ENCODE results near the gene ACACB.
"Not testable (repeated sequence)": the region's sequence is repeated elsewhere in the genome, so short reads cannot be mapped to it uniquely, and the experiment has no call there.

The ACACB gene

GRCh38 chr12:109140560-109140959 is 24.2 kb downstream of the ACACB start:
- H3K4me3 ChIP-seq (replicated peaks; ENCODE audit: low read depth, low read length), result no peak overlapping the region
- DNase-seq (ENCODE audit: extremely low read depth, insufficient read length), result no peak
- TF ChIP-seq, protein P1, sequence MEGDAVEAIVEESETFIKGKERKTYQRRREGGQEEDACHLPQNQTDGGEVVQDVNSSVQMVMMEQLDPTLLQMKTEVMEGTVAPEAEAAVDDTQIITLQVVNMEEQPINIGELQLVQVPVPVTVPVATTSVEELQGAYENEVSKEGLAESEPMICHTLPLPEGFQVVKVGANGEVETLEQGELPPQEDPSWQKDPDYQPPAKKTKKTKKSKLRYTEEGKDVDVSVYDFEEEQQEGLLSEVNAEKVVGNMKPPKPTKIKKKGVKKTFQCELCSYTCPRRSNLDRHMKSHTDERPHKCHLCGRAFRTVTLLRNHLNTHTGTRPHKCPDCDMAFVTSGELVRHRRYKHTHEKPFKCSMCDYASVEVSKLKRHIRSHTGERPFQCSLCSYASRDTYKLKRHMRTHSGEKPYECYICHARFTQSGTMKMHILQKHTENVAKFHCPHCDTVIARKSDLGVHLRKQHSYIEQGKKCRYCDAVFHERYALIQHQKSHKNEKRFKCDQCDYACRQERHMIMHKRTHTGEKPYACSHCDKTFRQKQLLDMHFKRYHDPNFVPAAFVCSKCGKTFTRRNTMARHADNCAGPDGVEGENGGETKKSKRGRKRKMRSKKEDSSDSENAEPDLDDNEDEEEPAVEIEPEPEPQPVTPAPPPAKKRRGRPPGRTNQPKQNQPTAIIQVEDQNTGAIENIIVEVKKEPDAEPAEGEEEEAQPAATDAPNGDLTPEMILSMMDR (IDR thresholded peaks at IDR 0.05; ENCODE audit: insufficient read depth, low read length, poor library complexity, severe bottlenecking), result no peak
- H3K27me3 ChIP-seq (replicated peaks; ENCODE audit: control insufficient read depth, insufficient read depth, low read length), result no peaks in the 10 kb centered on the region
- H3K36me3 ChIP-seq (ENCODE audit: control insufficient read depth, insufficient read depth, low read length), result no peaks in the 10 kb centered on the region

DNA sequence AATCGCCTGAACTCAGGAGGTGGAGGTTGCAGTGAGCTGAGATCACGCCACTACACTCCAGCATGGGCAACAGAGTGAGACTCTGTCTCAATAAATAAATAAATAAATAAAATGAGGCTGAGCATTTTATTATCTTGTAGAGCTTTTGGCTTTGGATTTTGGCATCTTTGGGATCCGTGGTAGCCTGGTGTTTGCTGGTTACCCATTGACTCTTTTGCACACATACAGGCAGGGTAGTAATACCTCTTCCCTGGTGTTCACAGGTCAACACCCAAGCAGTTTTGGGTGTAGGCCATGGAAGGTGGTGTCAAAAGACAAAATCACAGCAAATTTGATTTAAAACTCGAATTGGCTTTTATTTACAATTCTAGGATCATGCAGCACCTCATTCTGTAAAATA is 27.8 kb downstream of the ACACB start:
- Histone ChIP-seq H3K36me3 (ENCODE audit: control insufficient read depth, insufficient read depth, low read length) (no peaks in the 10 kb centered on the region), H3K27me3 (replicated peaks; ENCODE audit: control insufficient read depth, insufficient read depth, low read length) (no peaks in the 10 kb centered on the region), H3K4me3 (replicated peaks; ENCODE audit: low read depth, low read length) (no peak overlapping the region)
- DNase-seq (ENCODE audit: extremely low read depth, insufficient read length), result no peak
- TF ChIP-seq, protein P1 (IDR thresholded peaks at IDR 0.05; ENCODE audit: insufficient read depth, low read length, poor library complexity, severe bottlenecking), result no peak

- H3K36me3 ChIP-seq (ENCODE audit: control insufficient read depth, insufficient read depth, low read length); DNase-seq (ENCODE audit: extremely low read depth, insufficient read length); H3K4me3 ChIP-seq (replicated peaks; ENCODE audit: low read depth, low read length); H3K27me3 ChIP-seq (replicated peaks; ENCODE audit: control insufficient read depth, insufficient read depth, low read length): not testable (repeated sequence)
Observed at GRCh38 chr12:109147126-109147525, 30.7 kb downstream of the ACACB start.

DNA sequence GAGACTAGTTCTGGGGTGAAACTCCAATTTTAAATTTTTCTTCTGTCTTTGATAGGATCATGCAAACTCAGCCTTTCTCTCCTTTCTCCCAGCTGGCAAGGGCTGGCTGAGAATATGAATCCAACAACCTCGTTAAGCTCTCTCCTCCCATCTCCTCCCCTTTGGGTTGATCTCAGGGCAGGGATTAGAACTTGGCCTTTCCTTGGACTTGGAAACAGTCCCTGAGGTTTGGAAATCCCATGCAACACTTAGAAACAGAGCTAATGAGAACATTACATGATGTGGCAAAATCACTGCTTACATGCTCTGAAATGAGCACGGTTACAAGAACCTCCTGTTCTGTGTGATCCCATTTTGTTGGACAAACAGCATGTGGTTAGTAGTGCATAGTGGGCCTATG is 31.6 kb downstream of the ACACB start:
- DNase-seq (ENCODE audit: extremely low read depth, insufficient read length), result no peak

DNA sequence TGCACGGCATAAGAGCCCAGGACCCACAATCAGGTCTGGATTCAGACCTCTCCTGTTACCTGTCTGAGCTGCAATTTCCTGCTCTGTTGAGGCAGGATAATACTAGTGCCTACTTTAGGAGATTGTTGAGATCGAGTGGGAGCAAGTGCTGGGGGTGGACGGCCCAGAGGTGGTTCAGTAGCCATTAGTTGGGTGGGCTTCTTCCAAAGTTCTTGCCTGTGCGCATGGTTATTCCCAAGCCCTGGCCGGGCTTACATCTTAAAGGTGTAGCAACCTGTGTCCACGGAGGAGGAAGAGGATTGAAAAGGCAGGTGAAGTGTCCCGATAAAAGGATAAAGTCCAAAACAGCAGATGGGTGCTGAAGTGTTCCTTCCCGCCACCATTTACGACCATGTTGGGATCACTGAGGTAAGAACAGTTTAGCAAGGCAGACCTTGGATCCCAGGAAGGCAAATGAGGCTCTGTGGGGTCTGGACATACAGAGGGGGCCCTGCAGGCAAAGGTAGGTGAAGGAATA is 33.8 kb downstream of the ACACB start:
- Histone ChIP-seq H3K36me3 (ENCODE audit: control insufficient read depth, insufficient read depth, low read length) (no peaks in the 10 kb centered on the region), H3K4me3 (replicated peaks; ENCODE audit: low read depth, low read length) (no peak overlapping the region), H3K27me3 (replicated peaks; ENCODE audit: control insufficient read depth, insufficient read depth, low read length) (no peaks in the 10 kb centered on the region)
- TF ChIP-seq, protein P1 (IDR thresholded peaks at IDR 0.05; ENCODE audit: insufficient read depth, low read length, poor library complexity, severe bottlenecking), result no peak
- DNase-seq (ENCODE audit: extremely low read depth, insufficient read length), result no peak

More for the DNA sequence above, 31.6 kb downstream of the ACACB start:
- H3K4me3 ChIP-seq (replicated peaks; ENCODE audit: low read depth, low read length), result no peak overlapping the region
- no peaks in the 10 kb centered on the region for H3K27me3 ChIP-seq (replicated peaks; ENCODE audit: control insufficient read depth, insufficient read depth, low read length)
- TF ChIP-seq, protein P1 (IDR thresholded peaks at IDR 0.05; ENCODE audit: insufficient read depth, low read length, poor library complexity, severe bottlenecking), result no peak
- H3K36me3 ChIP-seq (ENCODE audit: control insufficient read depth, insufficient read depth, low read length), result no peaks in the 10 kb centered on the region

DNA sequence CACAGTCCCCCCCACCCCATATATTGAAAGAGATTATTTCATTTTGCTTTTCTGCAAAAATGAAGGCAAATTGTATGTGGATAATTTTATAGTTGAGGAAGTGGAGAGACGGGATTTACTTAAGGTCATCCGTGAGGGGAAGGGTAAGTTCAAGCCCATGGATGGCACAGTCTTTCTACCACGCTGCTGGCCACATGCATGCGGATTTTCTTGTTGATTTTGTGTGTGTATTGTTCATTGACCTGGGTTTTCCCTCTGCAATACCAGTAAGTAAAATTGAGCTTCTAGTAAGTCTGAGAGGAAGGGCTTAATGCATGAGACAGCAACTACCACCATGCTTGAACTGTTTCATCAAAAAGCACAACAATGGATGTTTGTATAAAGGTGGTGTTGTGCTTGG is 35.1 kb downstream of the ACACB start:
- TF ChIP-seq, protein P1 (IDR thresholded peaks at IDR 0.05; ENCODE audit: insufficient read depth, low read length, poor library complexity, severe bottlenecking), result no peak
- Histone ChIP-seq H3K4me3 (replicated peaks; ENCODE audit: low read depth, low read length) (no peak overlapping the region), H3K36me3 (ENCODE audit: control insufficient read depth, insufficient read depth, low read length) (no peaks in the 10 kb centered on the region), H3K27me3 (replicated peaks; ENCODE audit: control insufficient read depth, insufficient read depth, low read length) (no peaks in the 10 kb centered on the region)
- no peak for DNase-seq (ENCODE audit: extremely low read depth, insufficient read length)

All from GM06990 (cell line).